GM13976 (cell line): ENCODE data around the gene NPHP1.
"Not testable (repeated sequence)": the region's sequence is repeated elsewhere in the genome, so short reads cannot be mapped to it uniquely, and the experiment has no call there.

Experiments
- DNase-seq: peaks from one replicate; pipeline ENCODE4 v3.0.0; 2012; ENCODE audit warnings: low spot score
- CTCF ChIP-seq: IDR thresholded peaks from 2 replicates; pipeline ENCODE4 v1.5.1; 2012; ENCODE audit warnings: borderline replicate concordance, mild to moderate bottlenecking; ENCODE audit not compliant: insufficient read depth; ENCODE audit errors: extremely low read depth, missing control alignments, control extremely low read depth
- in situ Hi-C: fragments of 300-500 bp; cut with MboI; formaldehyde crosslinking; loops from one replicate; pipeline ENCODE4 v1.12.0; 2022; ENCODE audit warnings: low sequenced_read_pairs, mixed read lengths, inconsistent platforms; ENCODE audit not compliant: unreplicated experiment

Gene NPHP1

GRCh38 chr2:110219496-110220189 is 14.8 kb upstream of the NPHP1 start:
- in situ Hi-C loops = no loop called here
- DNase-seq = no peak
- TF ChIP-seq CTCF = no peak

- in situ Hi-C loops = not testable (repeated sequence)
Measured at GRCh38 chr2:110218889-110219288, 14.1 kb upstream of the NPHP1 start.

GRCh38 chr2:110216803-110217202 is 12.0 kb upstream of the NPHP1 start:
- in situ Hi-C loops = no loop called here
- DNase-seq = no peak
- TF ChIP-seq CTCF = no peak

More at GRCh38 chr2:110218889-110219288, 14.1 kb upstream of the NPHP1 start:
- DNase-seq = not testable (repeated sequence)

- DNase-seq = no peak
- no peak for TF ChIP-seq CTCF
- in situ Hi-C loops = no loop called here
Measured at GRCh38 chr2:110216199-110216598, 11.4 kb upstream of the NPHP1 start.

GRCh38 chr2:110215566-110216158 is 10.8 kb upstream of the NPHP1 start:
- in situ Hi-C loops = no loop called here
- no peak for TF ChIP-seq CTCF
- DNase-seq = no peak

GRCh38 chr2:110215091-110215490 is 10.3 kb upstream of the NPHP1 start:
- no peak for TF ChIP-seq CTCF
- DNase-seq = no peak
- in situ Hi-C loops = no loop called here

GRCh38 chr2:110213522-110213921 is 8.7 kb upstream of the NPHP1 start:
- DNase-seq, in situ Hi-C loops: not testable (repeated sequence)
